Natural killer cell (primary cell): ENCODE results near the gene CPHXL. TPM values are rescaled to one million over a fixed set of nuclear protein-coding genes. Genes with fewer than 3 reads are reported as not detected.

Experiments
- ATAC-seq, 3 donors: fragments of 150-1000 bp in 2 of 3; fragments of 200-7000 bp in 1 of 3; cut with Tn5 transposase; 1 replicate in 1 of 3; 2 replicates in 2 of 3; pipeline ENCODE4 v1.10.0; 2021; ENCODE audit warnings: mild to moderate bottlenecking in 2 of 3, moderate library complexity in 2 of 3
- DNase-seq, 2 donors: peaks; one replicate each; pipeline versions ENCODE4 v3.0.0 to v3.0.0-alpha.2; 2013 to 2021; ENCODE audit warnings: mixed read lengths in 1 of 2
- H3K27ac ChIP-seq: one replicate; pipeline ENCODE4 v1.5.1; 2013; ENCODE audit warnings: mild to moderate bottlenecking, low read length
- H3K27me3 ChIP-seq: one replicate; pipeline ENCODE4 v1.6.1; 2013; ENCODE audit warnings: low read length; ENCODE audit not compliant: control insufficient read depth, insufficient read depth
- H3K36me3 ChIP-seq: one replicate; pipeline ENCODE4 v1.6.1; 2013; ENCODE audit warnings: low read length; ENCODE audit not compliant: control insufficient read depth, insufficient read depth
- H3K4me1 ChIP-seq: one replicate; pipeline ENCODE4 v1.6.1; 2013; ENCODE audit warnings: low read length; ENCODE audit not compliant: control insufficient read depth, insufficient read depth
- H3K4me3 ChIP-seq: one replicate; pipeline ENCODE4 v1.5.1; 2013; ENCODE audit warnings: low read length
- H3K9me3 ChIP-seq: one replicate; pipeline ENCODE4 v1.6.1; 2013; ENCODE audit warnings: low read length; ENCODE audit not compliant: control insufficient read depth, insufficient read depth
- H3K27ac Mint-ChIP-seq, 2 donors: one replicate each; pipeline ENCODE4 v1.8.0; 2022; ENCODE audit warnings: mild to moderate bottlenecking in 2 of 2, mixed read lengths in 2 of 2, moderate library complexity in 1 of 2
- H3K27me3 Mint-ChIP-seq, 2 donors: one replicate each; pipeline ENCODE4 v1.8.0; 2022; ENCODE audit warnings: low read depth in 2 of 2, mixed read lengths in 2 of 2
- H3K36me3 Mint-ChIP-seq: one replicate; pipeline ENCODE4 v1.8.0; 2022; ENCODE audit warnings: mixed read lengths
- H3K4me1 Mint-ChIP-seq, 2 donors: one replicate each; pipeline ENCODE4 v1.8.0; 2022; ENCODE audit warnings: mixed read lengths in 2 of 2
- H3K4me3 Mint-ChIP-seq: one replicate; pipeline ENCODE4 v1.8.0; 2022; ENCODE audit warnings: mild to moderate bottlenecking, moderate library complexity, mixed read lengths
- H3K9me3 Mint-ChIP-seq, 2 donors: one replicate each; pipeline ENCODE4 v1.8.0; 2022; ENCODE audit warnings: mixed read lengths in 2 of 2
- CTCF ChIP-seq: fragments of 200-600 bp; IDR thresholded peaks from one replicate; pipeline ENCODE4 v1.8.0; 2022; ENCODE audit warnings: antibody characterized with exemption
- intact Hi-C: fragments of 100-400 bp; cut with micrococcal nuclease; formaldehyde crosslinking; loops from one replicate; pipeline ENCODE4 v1.14.2; 2022
- total RNA-seq, 4 donors: library from RNA; stranded (reverse); fragments of 120-200 nt in 1 of 4; gene quantifications; one replicate each; pipeline versions ENCODE4 v1.2.3 to v1.2.4, GENCODE V29; 2013 to 2022

Gene CPHXL
- total RNA-seq, 3 donors from 2014 or later (not counting 1 experiment from before 2014, with no cell fraction given) = not detected

DNA sequence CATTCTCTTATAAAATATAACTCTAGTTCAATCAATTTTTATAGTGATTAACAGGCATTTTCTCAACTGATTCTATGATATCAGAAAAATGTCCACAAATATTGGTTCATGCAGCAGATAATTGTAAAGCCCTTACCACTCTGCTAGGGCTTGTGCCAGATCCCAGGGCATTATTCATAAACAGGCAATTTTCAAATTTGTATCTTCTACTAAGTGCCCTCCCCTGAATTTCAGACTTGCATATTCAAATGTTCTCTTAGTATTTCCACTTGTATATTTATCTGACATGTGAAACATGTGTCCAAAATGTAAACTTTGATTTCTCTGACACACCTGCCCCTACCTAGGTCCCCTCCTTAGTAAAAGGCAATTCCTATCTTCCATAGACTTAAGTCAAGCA is 58.8 kb downstream of the CPHXL start:
- intact Hi-C loops = no loop called here
- H3K9me3 ChIP-seq = no peaks in the 10 kb centered on the region
- Mint-ChIP-seq H3K4me3 (no peak overlapping the region), H3K9me3 (no peaks in the 10 kb centered on the region), H3K4me1 (no peaks in the 10 kb centered on the region), H3K27me3 (no peaks in the 10 kb centered on the region), H3K36me3 (no peaks in the 10 kb centered on the region), H3K27ac (no peak overlapping the region)
- ATAC-seq = no peak
- TF ChIP-seq CTCF = no peak
- H3K4me3 ChIP-seq = no peak overlapping the region
- H3K36me3 ChIP-seq = no peaks in the 10 kb centered on the region
- no peak overlapping the region for H3K27ac ChIP-seq
- H3K4me1 ChIP-seq = no peaks in the 10 kb centered on the region
- no peak for DNase-seq
- no peaks in the 10 kb centered on the region for H3K27me3 ChIP-seq

Other genes with a start within 250 kb of the CPHXL start
- not detected for gene CHST6, start 231.0 kb downstream of the CPHXL start, total RNA-seq
- gene CHST5, start 190.4 kb downstream of the CPHXL start, total RNA-seq = not detected
- gene TMEM231, start 170.2 kb downstream of the CPHXL start, total RNA-seq = 1 to 10 TPM; 2.1 to 2.7 (median 2.4) TPM
- 10 to 100 TPM; 66.2 to 74.0 (median 71.3) TPM for gene GABARAPL2, start 160.1 kb downstream of the CPHXL start, total RNA-seq
- 10 to 100 TPM; 63.5 to 65.2 (median 64.8) TPM for gene ADAT1, start 103.2 kb downstream of the CPHXL start, total RNA-seq
- gene KARS1, start 78.8 kb downstream of the CPHXL start, total RNA-seq = 100 to 1,000 TPM; 102 to 123 (median 114) TPM
- 100 to 1,000 TPM; 104 to 125 (median 116) TPM for gene TERF2IP, start 78.7 kb downstream of the CPHXL start, total RNA-seq
- not detected for gene CPHXL2, start 49.5 kb downstream of the CPHXL start, total RNA-seq
- not detected for gene DUXB, start 25.0 kb downstream of the CPHXL start, total RNA-seq